ENCODE data around the gene TBC1D22B. TPM values are rescaled to one million over a fixed set of nuclear protein-coding genes. Genes with fewer than 3 reads are reported as not detected.
A peak's percentile ranks its signal among the peaks of the same experiment; 100 is the strongest.

TBC1D22B gene
- total RNA-seq, 1 experiment from 2014 or later, result 12.9 TPM

DNA sequence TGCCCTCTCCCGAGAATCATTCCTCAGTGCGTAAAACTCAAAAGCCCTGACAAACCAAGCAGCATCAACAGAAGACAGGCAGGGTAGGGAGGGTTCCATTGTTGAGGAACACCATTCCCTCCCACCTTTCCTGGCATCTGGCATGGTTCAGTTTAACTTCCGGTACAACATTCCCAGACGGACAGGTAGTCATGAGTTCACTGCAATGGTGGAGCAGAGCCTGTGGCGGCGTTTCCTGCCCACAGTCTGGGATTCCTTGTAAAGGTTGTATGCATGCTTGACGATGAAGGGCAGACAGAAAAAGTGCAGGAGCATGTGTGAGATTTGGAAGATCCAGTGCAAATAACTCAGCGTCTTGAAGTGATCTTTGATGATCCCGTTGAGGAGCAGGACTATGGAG lies 45.3 kb upstream of the TBC1D22B start:
- Histone ChIP-seq H3K9ac (ENCODE audit: extremely low read depth, insufficient read length, low read length) (no peak overlapping the region), H2BK12ac (ENCODE audit: insufficient read length, low read depth, low read length) (no peak overlapping the region), H2BK120ac (ENCODE audit: low read depth, low read length, poor library complexity, severe bottlenecking) (no peak overlapping the region), H3K4ac (ENCODE audit: low read depth, low read length) (no peak overlapping the region), H2BK5ac (ENCODE audit: insufficient read length, low read length) (no peak overlapping the region), H3T11ph (ENCODE audit: low read length) (no peak overlapping the region), H3K27ac (ENCODE audit: insufficient read length, low read depth, low read length) (no peak overlapping the region), H2AK5ac (ENCODE audit: insufficient read length, low read length) (no peak overlapping the region), H2AFZ (ENCODE audit: low read length) (no peak overlapping the region), H3K79me2 (ENCODE audit: insufficient read depth, low read length) (no peaks in the 10 kb centered on the region), H3K4me2 (ENCODE audit: insufficient read depth, insufficient read length, low read length) (no peak overlapping the region), H2BK20ac (ENCODE audit: low read depth, low read length, poor library complexity, severe bottlenecking) (no peak overlapping the region), H2BK15ac (ENCODE audit: low read depth, low read length) (no peak overlapping the region), H3K23ac (ENCODE audit: insufficient read length, low read depth, low read length) (no peak overlapping the region), H4K20me1 (ENCODE audit: control insufficient read depth, insufficient read depth, insufficient read length) (no peaks in the 10 kb centered on the region), H3K79me1 (ENCODE audit: insufficient read depth, low read depth, low read length, poor library complexity, severe bottlenecking) (no peaks in the 10 kb centered on the region), H4K5ac (ENCODE audit: insufficient read length, low read depth, low read length) (no peak overlapping the region), H3K18ac (ENCODE audit: insufficient read length, low read depth, low read length) (no peak overlapping the region), H3K23me2 (ENCODE audit: insufficient read length, low read depth, low read length, poor library complexity, severe bottlenecking) (no peaks in the 10 kb centered on the region), H4K91ac (ENCODE audit: insufficient read length, low read depth, low read length) (no peak overlapping the region), H3K4me1 (ENCODE audit: insufficient read depth, low read length) (no peaks in the 10 kb centered on the region), H3K9me3 (ENCODE audit: control insufficient read depth, low read depth, low read length) (no peaks in the 10 kb centered on the region), H3K14ac (ENCODE audit: insufficient read depth, low read length) (no peak overlapping the region), H3K56ac (ENCODE audit: insufficient read length, low read depth, low read length) (no peak overlapping the region), H3K27me3 (ENCODE audit: insufficient read depth, low read length) (no peaks in the 10 kb centered on the region), H4K8ac (replicated peaks; ENCODE audit: insufficient read length, low read depth, low read length) (peak overlapping the region; percentile 12)
- no CpG with 5 or more reads among the region's 9 CpGs for WGBS (ENCODE audit: extremely low coverage, insufficient read length, low lambda C conversion rate)
- no peak overlapping the region for H3K4me3 Mint-ChIP-seq
- H3K4me1 Mint-ChIP-seq, result peaks cover 2% of the 10 kb centered on the region in 2 experiments; a peak in 2 of 4 replicates
- peaks cover 0 to 2% of the 10 kb centered on the region in 2 experiments; a peak in 1 of 5 replicates for H3K9me3 Mint-ChIP-seq
- DNase-seq, result no peak
- TF ChIP-seq, protein P1, sequence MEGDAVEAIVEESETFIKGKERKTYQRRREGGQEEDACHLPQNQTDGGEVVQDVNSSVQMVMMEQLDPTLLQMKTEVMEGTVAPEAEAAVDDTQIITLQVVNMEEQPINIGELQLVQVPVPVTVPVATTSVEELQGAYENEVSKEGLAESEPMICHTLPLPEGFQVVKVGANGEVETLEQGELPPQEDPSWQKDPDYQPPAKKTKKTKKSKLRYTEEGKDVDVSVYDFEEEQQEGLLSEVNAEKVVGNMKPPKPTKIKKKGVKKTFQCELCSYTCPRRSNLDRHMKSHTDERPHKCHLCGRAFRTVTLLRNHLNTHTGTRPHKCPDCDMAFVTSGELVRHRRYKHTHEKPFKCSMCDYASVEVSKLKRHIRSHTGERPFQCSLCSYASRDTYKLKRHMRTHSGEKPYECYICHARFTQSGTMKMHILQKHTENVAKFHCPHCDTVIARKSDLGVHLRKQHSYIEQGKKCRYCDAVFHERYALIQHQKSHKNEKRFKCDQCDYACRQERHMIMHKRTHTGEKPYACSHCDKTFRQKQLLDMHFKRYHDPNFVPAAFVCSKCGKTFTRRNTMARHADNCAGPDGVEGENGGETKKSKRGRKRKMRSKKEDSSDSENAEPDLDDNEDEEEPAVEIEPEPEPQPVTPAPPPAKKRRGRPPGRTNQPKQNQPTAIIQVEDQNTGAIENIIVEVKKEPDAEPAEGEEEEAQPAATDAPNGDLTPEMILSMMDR (conservative IDR thresholded peaks at IDR 0.05), result no peak
- no peak overlapping the region for H3K27ac Mint-ChIP-seq
- H3K27me3 Mint-ChIP-seq (ENCODE audit: low read depth), result no peaks in the 10 kb centered on the region
- no peaks in the 10 kb centered on the region for H3K36me3 Mint-ChIP-seq (ENCODE audit: insufficient read depth in 1 of 3, low read depth in 3 of 3)
